Amygdala (tissue), 56 donors: ENCODE data around the gene MNT.
"Not testable (repeated sequence)": the region's sequence is repeated elsewhere in the genome, so short reads cannot be mapped to it uniquely, and the experiment has no call there.

ENCODE experiments used
- DNase-seq, 56 donors: peaks; one replicate each; lab custom pipeline; 2025; lab: John Stamatoyannopoulos, UW

Gene MNT

DNA sequence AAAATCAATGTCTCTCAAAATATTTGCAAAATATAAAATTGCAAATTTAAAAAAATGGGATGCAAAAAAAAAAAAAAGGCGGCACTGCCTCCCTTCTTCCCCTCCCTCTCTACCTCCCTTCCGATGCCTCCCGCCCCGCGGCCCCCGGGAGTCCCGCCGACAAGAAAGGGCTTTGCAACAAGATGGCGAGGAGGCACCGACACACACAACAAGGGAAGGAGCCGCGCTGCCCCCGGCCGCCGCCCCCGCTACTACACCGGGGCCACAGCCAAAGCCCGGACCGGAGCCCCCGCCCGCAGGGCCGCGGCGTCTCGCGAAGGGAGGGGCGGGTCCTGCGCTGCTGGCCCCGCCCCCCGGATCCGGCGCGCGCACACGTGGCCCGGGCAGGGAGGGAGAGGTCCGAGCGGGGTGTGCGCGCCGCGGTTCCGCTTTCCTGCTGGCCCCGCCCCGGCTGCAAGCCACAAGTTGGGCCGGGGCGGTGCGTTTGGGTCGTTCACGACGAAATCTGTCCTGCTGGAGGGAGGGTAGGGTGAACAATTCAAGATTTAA lies at the start of gene MNT:
MNT (minus strand) TSS at position 184 of the 549 bp plus-strand sequence. CDS start 348 bp downstream, outside the sequence.
- peak in 55 of 56 donors; percentile 66 to 99 (median 92) for DNase-seq

- no peak for DNase-seq
Measured at GRCh38 chr17:2450016-2450650, 49.3 kb upstream of the MNT start.

GRCh38 chr17:2449486-2449885 lies 48.6 kb upstream of the MNT start:
- DNase-seq = no peak

- not testable (repeated sequence) for DNase-seq
Measured at GRCh38 chr17:2447479-2447878, 46.6 kb upstream of the MNT start.

DNA sequence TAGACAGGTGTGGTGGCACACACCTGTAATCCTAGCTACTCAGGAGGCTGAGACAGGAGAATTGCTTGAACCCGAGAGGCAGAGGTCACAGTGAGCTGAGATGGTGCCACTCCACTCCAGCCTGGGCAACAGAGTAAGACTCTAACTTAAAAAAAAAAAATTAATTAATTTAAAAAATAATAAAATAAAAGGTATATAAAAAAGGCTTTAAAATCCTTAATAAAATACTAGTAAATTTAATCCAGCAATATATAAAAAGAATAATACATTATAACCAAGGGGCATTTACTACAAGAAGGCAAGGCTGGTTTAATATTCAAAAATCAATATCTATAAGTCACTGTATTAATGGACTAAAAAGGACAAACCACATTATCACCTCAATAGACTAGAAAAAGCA lies 44.8 kb upstream of the MNT start:
- no peak for DNase-seq

DNA sequence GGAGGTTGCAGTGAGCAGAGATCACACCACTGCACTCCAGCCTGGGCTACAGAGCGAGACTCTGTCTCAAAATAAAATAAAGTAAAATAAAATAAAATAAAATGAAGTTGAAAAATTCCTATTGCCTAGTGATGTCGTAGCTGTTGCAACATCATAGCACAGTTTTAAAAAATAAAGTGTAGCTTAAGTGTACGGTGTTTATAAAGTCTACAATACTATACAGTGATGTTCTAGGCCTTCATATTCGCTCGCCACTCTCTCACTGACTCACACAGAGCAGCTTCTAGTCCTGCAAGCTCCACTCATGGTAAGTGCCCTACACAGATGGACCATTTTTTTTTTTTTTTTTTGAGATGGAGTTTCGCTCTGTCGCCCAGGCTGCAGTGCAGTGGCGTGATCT lies 43.5 kb upstream of the MNT start:
- DNase-seq = no peak

DNA sequence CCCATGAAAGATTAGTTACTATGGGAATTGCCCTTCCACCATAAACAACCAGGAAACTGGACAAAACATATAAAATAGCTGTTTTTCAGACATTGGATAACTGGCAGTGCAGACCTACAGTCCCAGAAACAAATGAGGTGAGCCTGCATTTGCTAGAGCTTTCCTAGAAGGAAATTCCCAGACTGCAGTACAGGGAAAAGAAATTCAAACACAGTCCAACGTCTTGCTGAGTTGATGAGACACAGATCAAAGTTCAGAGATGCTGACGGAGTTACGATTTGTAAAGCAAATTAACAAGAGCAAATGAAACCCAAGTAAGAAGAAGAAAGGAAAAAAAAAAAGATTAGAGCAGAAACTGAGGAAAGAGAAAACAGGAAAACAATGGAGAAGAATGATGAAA lies 41.3 kb upstream of the MNT start:
- DNase-seq = no peak

- no peak for DNase-seq
Measured at GRCh38 chr17:2440930-2441329, 40.1 kb upstream of the MNT start.

DNA sequence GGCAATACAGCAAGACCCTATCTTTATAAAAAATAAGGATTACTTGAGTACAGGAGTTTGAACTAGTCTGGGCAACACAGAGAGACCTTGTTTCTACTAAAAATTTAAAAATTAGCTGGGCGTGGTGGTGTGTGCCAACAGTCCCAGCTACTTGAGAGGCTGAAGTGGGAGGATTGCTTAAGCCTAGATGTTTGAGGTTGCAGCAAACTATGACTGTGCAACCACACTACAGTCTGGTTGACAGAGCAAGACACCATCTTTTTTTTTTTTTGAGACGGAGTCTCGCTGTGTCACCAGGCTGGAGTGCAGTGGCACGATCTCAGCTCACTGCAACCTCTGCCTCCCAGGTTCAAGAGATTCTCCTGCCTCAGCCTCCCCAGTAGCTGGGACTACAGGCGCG lies 39.1 kb upstream of the MNT start:
- not testable (repeated sequence) for DNase-seq

- no peak for DNase-seq
Measured at GRCh38 chr17:2438823-2439222, 38.0 kb upstream of the MNT start.

DNA sequence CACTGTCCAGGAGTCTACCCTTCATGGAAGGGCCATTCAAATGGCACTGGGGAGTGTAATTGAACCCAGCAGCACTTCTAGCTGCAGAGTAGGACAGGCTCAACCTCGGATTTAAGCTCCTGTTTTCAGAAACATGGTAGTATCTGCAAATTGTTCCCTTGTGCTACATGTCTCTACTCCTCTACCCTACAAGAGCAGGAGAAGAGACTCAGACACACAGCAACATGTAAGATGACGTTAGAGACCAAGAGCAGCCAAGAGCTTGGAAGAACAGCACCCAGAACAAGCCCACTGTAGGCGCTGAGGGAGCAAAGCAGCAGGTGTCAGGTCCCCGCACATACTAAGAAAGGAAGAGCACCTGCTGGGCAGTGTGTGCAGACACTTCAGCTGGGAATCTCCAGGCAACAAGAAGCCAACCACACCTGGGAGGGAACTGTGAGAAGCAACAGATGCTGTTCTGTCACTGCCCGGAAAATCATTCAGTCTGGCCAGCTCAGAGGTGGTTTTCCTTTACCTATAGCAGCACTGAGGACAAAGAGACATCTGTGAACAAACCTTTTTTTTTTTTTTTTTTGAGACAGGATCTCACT lies 35.6 kb upstream of the MNT start:
- no peak for DNase-seq

DNA sequence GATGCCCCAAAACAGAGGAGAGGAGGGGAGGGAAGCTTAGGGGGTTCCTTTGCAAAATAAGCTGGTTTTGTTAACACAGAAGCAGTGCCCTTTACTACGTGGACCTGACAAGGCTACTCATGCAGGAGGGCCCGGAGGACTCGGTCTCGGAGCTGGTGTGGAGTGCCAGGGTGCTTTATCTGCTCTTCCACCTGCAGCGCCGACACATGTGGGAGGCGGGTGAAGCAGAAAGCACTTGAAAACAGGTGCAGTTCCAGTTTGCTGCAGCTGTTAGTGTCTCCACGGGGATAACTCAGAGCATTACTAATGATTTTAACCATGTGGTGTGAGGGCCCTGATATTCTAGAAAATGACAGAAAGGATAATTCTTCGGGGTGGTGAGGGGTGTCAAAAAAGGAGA lies 35.0 kb upstream of the MNT start:
- peak in 2 of 56 donors; percentile 30 to 40 for DNase-seq

- DNase-seq = peak in 31 of 56 donors; percentile 17 to 70 (median 45)
Measured at GRCh38 chr17:2435181-2435741, 34.4 kb upstream of the MNT start.

DNA sequence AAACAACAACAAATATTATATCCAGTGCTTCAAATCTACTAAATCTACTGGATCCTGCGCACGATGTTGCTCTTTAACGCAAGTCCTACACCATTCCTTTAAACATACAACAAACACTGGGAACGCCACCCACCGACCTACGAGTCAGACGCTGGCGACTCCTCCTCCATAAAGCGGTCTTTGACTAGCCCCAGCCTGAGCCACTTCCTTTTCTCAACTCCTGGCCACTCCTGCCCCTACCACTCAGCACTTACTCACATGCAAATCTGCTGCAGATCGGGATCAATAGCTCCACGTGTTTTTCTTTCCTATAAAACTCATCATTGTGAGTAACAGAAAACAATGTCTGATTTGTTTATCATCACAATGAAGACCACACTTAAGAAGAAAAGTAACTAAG lies 32.8 kb upstream of the MNT start:
- no peak for DNase-seq

GRCh38 chr17:2427910-2428309 lies 27.1 kb upstream of the MNT start:
- DNase-seq = no peak

GRCh38 chr17:2427215-2427614 lies 26.4 kb upstream of the MNT start:
- DNase-seq = no peak

GRCh38 chr17:2423271-2423670 lies 22.4 kb upstream of the MNT start:
- no peak for DNase-seq

DNA sequence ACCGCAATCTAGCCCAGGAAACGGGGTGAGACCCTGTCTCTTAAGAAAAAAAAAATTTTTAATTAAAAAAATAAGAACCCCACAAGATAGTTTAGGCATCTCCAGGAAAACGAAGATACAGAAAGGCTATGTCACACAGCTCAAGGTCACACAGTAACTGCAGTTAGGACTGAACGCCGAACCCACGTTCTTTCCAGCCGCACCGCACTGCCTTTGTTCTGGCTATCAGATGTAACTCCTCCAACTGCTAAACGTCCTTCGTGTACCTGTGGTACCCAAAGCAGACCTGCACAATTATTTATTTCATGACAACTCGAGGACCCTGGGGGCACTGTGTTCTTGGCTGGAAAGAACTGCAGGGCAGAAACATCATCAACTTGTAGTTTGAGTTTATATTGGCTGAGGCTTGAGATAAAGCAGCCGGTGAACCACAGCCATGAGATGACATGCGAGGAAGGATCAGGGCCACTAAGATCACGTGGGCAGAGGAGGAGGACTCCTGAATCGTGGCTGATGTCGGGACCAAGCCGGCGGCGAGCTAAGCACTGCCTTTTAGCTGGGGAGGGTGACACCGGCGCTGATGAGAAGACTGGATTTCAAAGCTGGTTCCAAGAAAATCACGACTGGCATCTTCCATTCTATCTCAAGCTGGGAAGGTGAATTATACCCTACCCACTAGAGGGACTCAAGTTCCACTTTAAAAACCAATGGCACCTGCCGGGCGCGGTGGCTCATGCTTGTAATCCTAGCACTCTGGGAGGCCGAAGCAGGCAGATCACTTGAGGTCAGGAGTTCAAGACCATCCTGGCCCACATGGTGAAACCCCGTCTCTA lies 20.7 kb upstream of the MNT start:
- peak in 2 of 56 donors; percentile 27 to 35 for DNase-seq

DNA sequence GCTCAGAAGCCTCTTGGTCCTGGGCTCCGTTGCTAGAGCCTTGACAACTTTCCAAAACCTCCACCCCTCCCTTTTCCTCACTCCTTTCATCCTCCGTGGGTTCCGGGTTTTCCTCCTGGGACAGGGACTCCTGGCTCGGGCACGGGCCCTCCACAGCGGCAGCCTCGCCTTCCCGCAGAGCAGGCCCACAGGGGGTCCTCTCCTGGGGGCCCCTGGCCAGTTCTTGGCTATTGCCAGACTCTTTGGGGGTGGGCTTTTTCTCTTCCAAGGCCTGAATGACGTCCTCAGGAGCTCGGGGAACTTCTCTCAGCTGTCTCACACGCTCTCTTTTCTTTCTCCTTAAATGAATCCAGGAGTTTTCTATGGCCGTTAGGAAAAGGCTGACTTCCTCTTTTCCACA lies 19.3 kb upstream of the MNT start:
- no peak for DNase-seq

GRCh38 chr17:2419486-2419885 lies 18.6 kb upstream of the MNT start:
- DNase-seq = no peak

- no peak for DNase-seq
Measured at GRCh38 chr17:2418572-2418971, 17.7 kb upstream of the MNT start.
